HepG2 (cell line): ENCODE data around the gene COL9A3. TPM values are rescaled to one million over a fixed set of nuclear protein-coding genes. Genes with fewer than 3 reads are reported as not detected.

Experiments used
- AGO2 ChIP-seq: fragments of 200-400 bp; formaldehyde crosslinking; optimal IDR thresholded peaks from 2 replicates; pipeline ENCODE3; 2017; ENCODE audit warnings: mild to moderate bottlenecking, low read depth, low read length, moderate library complexity
- ATRX ChIP-seq: sonication (generic); formaldehyde crosslinking; IDR thresholded peaks from 2 replicates; pipeline ENCODE4 v1.4.0; 2020; ENCODE audit warnings: missing genetic modification reagents, borderline replicate concordance
- CEBPB ChIP-seq: IDR thresholded peaks from 2 replicates; pipeline ENCODE4 v1.6.1; 2011; ENCODE audit warnings: low read depth, low read length, improper control_type of control experiment, borderline replicate concordance
- HMG20A ChIP-seq: IDR thresholded peaks from 2 replicates; pipeline ENCODE4 v1.6.1; 2016; ENCODE audit warnings: borderline replicate concordance
- RFX1 ChIP-seq: fragments of 450-650 bp; IDR thresholded peaks from 2 replicates; pipeline ENCODE4 v1.6.1; 2017
- SIX4 ChIP-seq: sonication (generic); formaldehyde crosslinking; IDR thresholded peaks from 2 replicates; pipeline ENCODE4 v1.4.0; 2020; ENCODE audit warnings: missing genetic modification reagents
- SMAD3 ChIP-seq: sonication (generic); formaldehyde crosslinking; IDR thresholded peaks from 2 replicates; pipeline ENCODE4 v1.4.0; 2020; ENCODE audit warnings: missing genetic modification reagents
- SP2 ChIP-seq: sonication (generic); formaldehyde crosslinking; IDR thresholded peaks from 2 replicates; pipeline ENCODE4 v1.5.1; 2020; ENCODE audit warnings: mild to moderate bottlenecking, missing genetic modification reagents
- SRSF1 ChIP-seq: fragments of 200-400 bp; formaldehyde crosslinking; optimal IDR thresholded peaks from 2 replicates; pipeline ENCODE3; 2017; ENCODE audit warnings: mild to moderate bottlenecking, low read depth, low read length, moderate library complexity
- STAG1 ChIP-seq: sonication (generic); formaldehyde crosslinking; IDR thresholded peaks from 2 replicates; pipeline ENCODE4 v1.4.0; 2020; ENCODE audit warnings: missing genetic modification reagents
- TGIF2 ChIP-seq: IDR thresholded peaks from 2 replicates; pipeline ENCODE4 v1.6.1; 2016; ENCODE audit warnings: control low read depth, missing compliant biosample characterization
- ZC3H13 ChIP-seq: sonication (generic); formaldehyde crosslinking; IDR thresholded peaks from 2 replicates; pipeline ENCODE4 v1.8.1; 2023; ENCODE audit warnings: mild to moderate bottlenecking, missing genetic modification reagents, moderate library complexity
- ZEB1 ChIP-seq: IDR thresholded peaks from 2 replicates; pipeline ENCODE4 v1.6.1; 2012; ENCODE audit warnings: mild to moderate bottlenecking, low read depth, inconsistent platforms; ENCODE audit not compliant: insufficient replicate concordance
- ZFP37 ChIP-seq: sonication (generic); formaldehyde crosslinking; IDR thresholded peaks from 2 replicates; pipeline ENCODE4 v1.4.0; 2020; ENCODE audit warnings: missing genetic modification reagents, borderline replicate concordance
- ZMYM2 ChIP-seq: sonication (generic); formaldehyde crosslinking; IDR thresholded peaks from 2 replicates; pipeline ENCODE4 v1.8.0; 2022; ENCODE audit warnings: mild to moderate bottlenecking, missing genetic modification reagents
- ZNF672 ChIP-seq: sonication (generic); formaldehyde crosslinking; IDR thresholded peaks from 2 replicates; pipeline ENCODE4 v1.8.1; 2022; ENCODE audit warnings: missing genetic modification reagents
- ZNF674 ChIP-seq: sonication (generic); formaldehyde crosslinking; IDR thresholded peaks from 2 replicates; pipeline ENCODE4 v1.5.0; 2020; ENCODE audit warnings: low read depth, mild to moderate bottlenecking, missing genetic modification reagents
- polyA plus RNA-seq, 8 experiments: library from polyadenylated mRNA; depleted of rRNA in 3 of 8; stranded (reverse) in 7 of 8; unstranded in 1 of 8; fragments of >200 nt; fragmentation: Illumina TruSeq in 4 of 8; extraction: Trizol in 4 of 8; gene quantifications; 2 replicates each; pipeline versions ENCODE4 v1.2.1 to v1.2.3, GENCODE V29; 2011 to 2016; ENCODE audit warnings: low read depth in 4 of 8, missing spikeins in 1 of 8, mixed read lengths in 1 of 8; ENCODE audit not compliant: insufficient read depth in 1 of 8
- total RNA-seq, 5 experiments: library from RNA; depleted of rRNA; stranded (reverse); fragments of >200 nt; fragmentation: Illumina TruSeq; extraction: Trizol; gene quantifications; 2 replicates each; pipeline ENCODE4 v1.2.3, GENCODE V29; 2016; ENCODE audit warnings: low read depth in 1 of 5
- TF ChIP-seq, protein P1 (sequence below): sonication (generic); formaldehyde crosslinking; IDR thresholded peaks from 2 replicates; pipeline ENCODE4 v1.4.0; 2020; ENCODE audit warnings: missing genetic modification reagents, mild to moderate bottlenecking, borderline replicate concordance
- TF ChIP-seq, protein P2 (sequence below): sonication (generic); formaldehyde crosslinking; IDR thresholded peaks from 2 replicates; pipeline ENCODE4 v1.8.0; 2022; ENCODE audit warnings: missing genetic modification reagents, low read depth, mild to moderate bottlenecking, borderline replicate concordance
- TF ChIP-seq, protein P3 (sequence below): sonication (generic); formaldehyde crosslinking; IDR thresholded peaks from 2 replicates; pipeline ENCODE4 v1.9.0; 2021; ENCODE audit warnings: missing genetic modification reagents, mild to moderate bottlenecking, borderline replicate concordance
- TF ChIP-seq, protein P4 (sequence below): sonication (generic); formaldehyde crosslinking; IDR thresholded peaks from 2 replicates; pipeline ENCODE4 v1.4.0; 2020; ENCODE audit warnings: missing genetic modification reagents, borderline replicate concordance
- TF ChIP-seq, protein P5 (sequence below): IDR thresholded peaks from 2 replicates; pipeline ENCODE4 v1.6.1; 2018; ENCODE audit warnings: missing genetic modification reagents, mild to moderate bottlenecking, missing compliant biosample characterization

Gene COL9A3
- total and polyA plus RNA-seq, 2 of the 13 experiments (the other 11 are each of a cell fraction or from before 2014, with no cell fraction given) = 155 to 204 TPM

DNA sequence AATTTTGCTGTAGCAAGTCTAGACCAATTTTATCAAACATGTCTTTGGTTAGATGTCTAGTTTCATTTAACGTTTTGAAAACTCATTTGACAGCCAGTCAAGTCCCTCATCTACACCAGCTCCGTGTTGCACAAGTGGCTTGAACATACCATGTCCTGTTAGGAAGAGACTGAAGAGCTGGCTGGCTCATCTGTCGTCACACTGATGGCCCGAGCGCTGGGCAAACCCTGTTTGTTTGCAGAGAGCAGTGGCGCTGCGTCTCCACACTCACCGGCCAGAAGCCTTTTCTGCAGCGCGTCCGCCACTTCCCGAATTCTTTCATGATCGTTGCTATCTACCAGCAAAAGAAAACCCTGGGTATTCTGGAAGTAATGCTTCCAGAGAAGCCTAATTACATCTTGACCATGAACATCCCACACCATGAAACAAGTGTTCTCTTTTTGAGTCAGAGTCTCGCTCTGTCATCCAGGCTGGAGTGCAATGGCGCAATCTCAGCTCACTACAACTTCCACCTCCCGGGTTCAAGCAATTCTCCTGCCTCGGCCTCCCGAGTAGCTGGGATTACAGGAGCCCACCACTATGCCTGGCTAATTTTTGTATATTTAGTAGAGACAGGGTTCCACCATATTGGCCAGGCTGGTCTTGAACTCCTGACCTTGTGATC is 55.5 kb downstream of the COL9A3 start (continued):
- TF ChIP-seq, protein P1, sequence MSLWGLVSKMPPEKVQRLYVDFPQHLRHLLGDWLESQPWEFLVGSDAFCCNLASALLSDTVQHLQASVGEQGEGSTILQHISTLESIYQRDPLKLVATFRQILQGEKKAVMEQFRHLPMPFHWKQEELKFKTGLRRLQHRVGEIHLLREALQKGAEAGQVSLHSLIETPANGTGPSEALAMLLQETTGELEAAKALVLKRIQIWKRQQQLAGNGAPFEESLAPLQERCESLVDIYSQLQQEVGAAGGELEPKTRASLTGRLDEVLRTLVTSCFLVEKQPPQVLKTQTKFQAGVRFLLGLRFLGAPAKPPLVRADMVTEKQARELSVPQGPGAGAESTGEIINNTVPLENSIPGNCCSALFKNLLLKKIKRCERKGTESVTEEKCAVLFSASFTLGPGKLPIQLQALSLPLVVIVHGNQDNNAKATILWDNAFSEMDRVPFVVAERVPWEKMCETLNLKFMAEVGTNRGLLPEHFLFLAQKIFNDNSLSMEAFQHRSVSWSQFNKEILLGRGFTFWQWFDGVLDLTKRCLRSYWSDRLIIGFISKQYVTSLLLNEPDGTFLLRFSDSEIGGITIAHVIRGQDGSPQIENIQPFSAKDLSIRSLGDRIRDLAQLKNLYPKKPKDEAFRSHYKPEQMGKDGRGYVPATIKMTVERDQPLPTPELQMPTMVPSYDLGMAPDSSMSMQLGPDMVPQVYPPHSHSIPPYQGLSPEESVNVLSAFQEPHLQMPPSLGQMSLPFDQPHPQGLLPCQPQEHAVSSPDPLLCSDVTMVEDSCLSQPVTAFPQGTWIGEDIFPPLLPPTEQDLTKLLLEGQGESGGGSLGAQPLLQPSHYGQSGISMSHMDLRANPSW (CRISPR knock-in tag) = no peak
- no peak for TF ChIP-seq ATRX (CRISPR knock-in tag)
- TF ChIP-seq SRSF1 = no peak
- peak; percentile 92 for TF ChIP-seq CEBPB
- no peak for TF ChIP-seq ZNF674
- no peak for TF ChIP-seq AGO2
- TF ChIP-seq TGIF2 (CRISPR knock-in tag) = peak; percentile 88; the same call in 1 of the 2 replicates
- TF ChIP-seq ZC3H13 = no peak
- TF ChIP-seq SMAD3 = no peak
- no peak for TF ChIP-seq ZNF672
- TF ChIP-seq SIX4 (CRISPR knock-in tag) = no peak
- TF ChIP-seq RFX1 = no peak
- TF ChIP-seq, protein P2, sequence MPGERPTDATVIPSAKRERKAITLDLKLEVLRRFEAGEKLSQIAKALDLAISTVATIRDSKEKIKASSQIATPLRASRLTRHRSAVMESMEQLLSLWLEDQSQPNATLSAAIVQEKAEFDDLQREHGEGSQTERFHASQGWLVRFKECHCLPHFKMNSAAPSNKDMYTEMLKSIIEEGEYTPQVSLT (CRISPR knock-in tag) = no peak
- TF ChIP-seq, protein P3, sequence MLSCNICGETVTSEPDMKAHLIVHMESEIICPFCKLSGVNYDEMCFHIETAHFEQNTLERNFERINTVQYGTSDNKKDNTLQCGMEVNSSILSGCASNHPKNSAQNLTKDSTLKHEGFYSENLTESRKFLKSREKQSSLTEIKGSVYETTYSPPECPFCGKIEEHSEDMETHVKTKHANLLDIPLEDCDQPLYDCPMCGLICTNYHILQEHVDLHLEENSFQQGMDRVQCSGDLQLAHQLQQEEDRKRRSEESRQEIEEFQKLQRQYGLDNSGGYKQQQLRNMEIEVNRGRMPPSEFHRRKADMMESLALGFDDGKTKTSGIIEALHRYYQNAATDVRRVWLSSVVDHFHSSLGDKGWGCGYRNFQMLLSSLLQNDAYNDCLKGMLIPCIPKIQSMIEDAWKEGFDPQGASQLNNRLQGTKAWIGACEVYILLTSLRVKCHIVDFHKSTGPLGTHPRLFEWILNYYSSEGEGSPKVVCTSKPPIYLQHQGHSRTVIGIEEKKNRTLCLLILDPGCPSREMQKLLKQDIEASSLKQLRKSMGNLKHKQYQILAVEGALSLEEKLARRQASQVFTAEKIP (CRISPR knock-in tag) = no peak
- TF ChIP-seq STAG1 = no peak
- no peak for TF ChIP-seq ZEB1
- TF ChIP-seq, protein P4, sequence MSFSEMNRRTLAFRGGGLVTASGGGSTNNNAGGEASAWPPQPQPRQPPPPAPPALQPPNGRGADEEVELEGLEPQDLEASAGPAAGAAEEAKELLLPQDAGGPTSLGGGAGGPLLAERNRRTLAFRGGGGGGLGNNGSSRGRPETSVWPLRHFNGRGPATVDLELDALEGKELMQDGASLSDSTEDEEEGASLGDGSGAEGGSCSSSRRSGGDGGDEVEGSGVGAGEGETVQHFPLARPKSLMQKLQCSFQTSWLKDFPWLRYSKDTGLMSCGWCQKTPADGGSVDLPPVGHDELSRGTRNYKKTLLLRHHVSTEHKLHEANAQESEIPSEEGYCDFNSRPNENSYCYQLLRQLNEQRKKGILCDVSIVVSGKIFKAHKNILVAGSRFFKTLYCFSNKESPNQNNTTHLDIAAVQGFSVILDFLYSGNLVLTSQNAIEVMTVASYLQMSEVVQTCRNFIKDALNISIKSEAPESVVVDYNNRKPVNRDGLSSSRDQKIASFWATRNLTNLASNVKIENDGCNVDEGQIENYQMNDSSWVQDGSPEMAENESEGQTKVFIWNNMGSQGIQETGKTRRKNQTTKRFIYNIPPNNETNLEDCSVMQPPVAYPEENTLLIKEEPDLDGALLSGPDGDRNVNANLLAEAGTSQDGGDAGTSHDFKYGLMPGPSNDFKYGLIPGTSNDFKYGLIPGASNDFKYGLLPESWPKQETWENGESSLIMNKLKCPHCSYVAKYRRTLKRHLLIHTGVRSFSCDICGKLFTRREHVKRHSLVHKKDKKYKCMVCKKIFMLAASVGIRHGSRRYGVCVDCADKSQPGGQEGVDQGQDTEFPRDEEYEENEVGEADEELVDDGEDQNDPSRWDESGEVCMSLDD (CRISPR knock-in tag) = no peak
- no peak for TF ChIP-seq ZMYM2
- TF ChIP-seq SP2 (CRISPR knock-in tag) = no peak
- no peak; the same call in 1 of the 2 replicates for TF ChIP-seq HMG20A (CRISPR knock-in tag)
- no peak for TF ChIP-seq ZFP37 (CRISPR knock-in tag)
- TF ChIP-seq, protein P5, sequence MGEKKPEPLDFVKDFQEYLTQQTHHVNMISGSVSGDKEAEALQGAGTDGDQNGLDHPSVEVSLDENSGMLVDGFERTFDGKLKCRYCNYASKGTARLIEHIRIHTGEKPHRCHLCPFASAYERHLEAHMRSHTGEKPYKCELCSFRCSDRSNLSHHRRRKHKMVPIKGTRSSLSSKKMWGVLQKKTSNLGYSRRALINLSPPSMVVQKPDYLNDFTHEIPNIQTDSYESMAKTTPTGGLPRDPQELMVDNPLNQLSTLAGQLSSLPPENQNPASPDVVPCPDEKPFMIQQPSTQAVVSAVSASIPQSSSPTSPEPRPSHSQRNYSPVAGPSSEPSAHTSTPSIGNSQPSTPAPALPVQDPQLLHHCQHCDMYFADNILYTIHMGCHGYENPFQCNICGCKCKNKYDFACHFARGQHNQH (CRISPR knock-in tag) = peak; percentile 10; the same call in 1 of the 2 replicates
